ENCODE results near the gene HOXC10.

HOXC10 gene

GRCh38 chr12:54030889-54031471 lies 46.0 kb downstream of the HOXC10 start:
- no peak for ATAC-seq

- ATAC-seq, result no peak
Observed at GRCh38 chr12:54031480-54031879, 46.5 kb downstream of the HOXC10 start.

- ATAC-seq, result no peak
Observed at GRCh38 chr12:54032086-54032619, 47.2 kb downstream of the HOXC10 start.

- ATAC-seq, result no peak
Observed at GRCh38 chr12:54032627-54033100, 47.7 kb downstream of the HOXC10 start, which contains the start of gene HOXC5. Gene HOXC5 (plus strand): TSS chr12:54033050. CDS start chr12:54033123, 73 bp downstream.

GRCh38 chr12:54033106-54033979 lies 48.4 kb downstream of the HOXC10 start:
- no peak for ATAC-seq

GRCh38 chr12:54033980-54034784 lies 49.2 kb downstream of the HOXC10 start:
- ATAC-seq, result no peak

GRCh38 chr12:54034785-54035310 lies 49.9 kb downstream of the HOXC10 start:
- ATAC-seq, result no peak

GRCh38 chr12:54035568-54036264 lies 50.8 kb downstream of the HOXC10 start:
- no peak for ATAC-seq

- ATAC-seq, result no peak
Observed at GRCh38 chr12:54036620-54037359, 51.8 kb downstream of the HOXC10 start.

- ATAC-seq, result no peak
Observed at GRCh38 chr12:54037360-54038283, 52.7 kb downstream of the HOXC10 start.

- ATAC-seq, result no peak
Observed at GRCh38 chr12:54038284-54038870, 53.4 kb downstream of the HOXC10 start.

GRCh38 chr12:54038871-54039414 lies 54.0 kb downstream of the HOXC10 start:
- no peak for ATAC-seq

GRCh38 chr12:54039417-54040147 lies 54.6 kb downstream of the HOXC10 start:
- ATAC-seq, result no peak
